CD4-positive, alpha-beta T cell treated with Interleukin-15 for 1 hour (primary cell): ENCODE data around the gene POFUT2.

Experiments
- DNase-seq: peaks from one replicate; pipeline ENCODE4 v3.0.0-alpha.2; 2020

POFUT2 gene

GRCh38 chr21:45260191-45260825, 27.4 kb downstream of the POFUT2 start:
- DNase-seq, result no peak

- DNase-seq, result no peak
These were observed 28.4 kb downstream of the POFUT2 start for GRCh38 chr21:45259206-45259840.

- no peak for DNase-seq
These were observed 29.2 kb downstream of the POFUT2 start for GRCh38 chr21:45258466-45258865.

- DNase-seq, result no peak
These were observed 29.9 kb downstream of the POFUT2 start for GRCh38 chr21:45257673-45258341.

- DNase-seq, result no peak
These were observed 30.6 kb downstream of the POFUT2 start for GRCh38 chr21:45256912-45257672.

GRCh38 chr21:45256021-45256911, 31.4 kb downstream of the POFUT2 start:
- DNase-seq, result no peak

GRCh38 chr21:45255381-45256020, 32.2 kb downstream of the POFUT2 start:
- DNase-seq, result peak; percentile 43

GRCh38 chr21:45254460-45254930, 33.2 kb downstream of the POFUT2 start:
- no peak for DNase-seq

GRCh38 chr21:45253633-45254459, 33.8 kb downstream of the POFUT2 start:
- DNase-seq, result no peak

- no peak for DNase-seq
These were observed 34.5 kb downstream of the POFUT2 start for GRCh38 chr21:45253180-45253579.

GRCh38 chr21:45252448-45252925, 35.2 kb downstream of the POFUT2 start:
- no peak for DNase-seq

- no peak for DNase-seq
These were observed 35.9 kb downstream of the POFUT2 start for GRCh38 chr21:45251635-45252447.

GRCh38 chr21:45250914-45251634, 36.6 kb downstream of the POFUT2 start:
- DNase-seq, result no peak

- no peak for DNase-seq
These were observed 37.4 kb downstream of the POFUT2 start for GRCh38 chr21:45250272-45250671.

GRCh38 chr21:45249626-45250025, 38.1 kb downstream of the POFUT2 start:
- no peak for DNase-seq

- no peak for DNase-seq
These were observed 38.8 kb downstream of the POFUT2 start for GRCh38 chr21:45248893-45249381.

GRCh38 chr21:45248301-45248892, 39.3 kb downstream of the POFUT2 start:
- DNase-seq, result no peak
